ENCODE data around the gene TXNDC11.

TXNDC11 gene

GRCh38 chr16:11750056-11750455 is 7.4 kb upstream of the TXNDC11 start:
- peaks cover 38 to 45% of the 10 kb centered on the region in 2 experiments for H3K36me3 ChIP-seq (ENCODE audit: control insufficient read depth in 1 of 2, insufficient read depth in 2 of 2, low read length in 2 of 2)
- no CpG with 5 or more reads among the region's 7 CpGs for WGBS (ENCODE audit: extremely low coverage, insufficient coverage, insufficient read length)
- no peak overlapping the region for H4K12ac ChIP-seq (ENCODE audit: low read depth, low read length)
- no peaks in the 10 kb centered on the region for H3K79me2 ChIP-seq (ENCODE audit: control insufficient read depth, insufficient read depth, low read length, poor library complexity)
- no peak overlapping the region for H3K14ac ChIP-seq (ENCODE audit: low read length)
- DNase-seq = no peak
- no peak overlapping the region for H3K4me3 ChIP-seq (ENCODE audit: low read depth, low read length)
- no peak overlapping the region for H4K8ac ChIP-seq (ENCODE audit: low read depth, low read length)
- H3K9ac ChIP-seq (ENCODE audit: low read length) = no peak overlapping the region
- H3K4ac ChIP-seq (ENCODE audit: low read depth, low read length) = no peak overlapping the region
- no peaks in the 10 kb centered on the region for H3K4me1 ChIP-seq (ENCODE audit: control insufficient read depth in 1 of 2, insufficient read depth in 2 of 2, low read length in 2 of 2)
- no peak overlapping the region for H2BK12ac ChIP-seq (ENCODE audit: low read length)
- no peak overlapping the region for H2AFZ ChIP-seq (ENCODE audit: insufficient read depth, low read length, poor library complexity)
- no peak overlapping the region for H2BK5ac ChIP-seq (ENCODE audit: low read depth, low read length, poor library complexity)
- no peak overlapping the region for H3K4me2 ChIP-seq (ENCODE audit: low read length)
- no peak overlapping the region for H3K18ac ChIP-seq (ENCODE audit: low read length)
- no peak overlapping the region for H3K23ac ChIP-seq (ENCODE audit: low read length)
- no peaks in the 10 kb centered on the region for H3K9me3 ChIP-seq (ENCODE audit: insufficient read depth, low read depth, low read length)
- H3K79me1 ChIP-seq (ENCODE audit: low read length) = no peaks in the 10 kb centered on the region
- no peak overlapping the region for H2BK120ac ChIP-seq (ENCODE audit: insufficient read depth, low read length, poor library complexity)
- no peak overlapping the region for H4K91ac ChIP-seq (ENCODE audit: low read depth, low read length)
- H2AK5ac ChIP-seq (ENCODE audit: low read length) = no peak overlapping the region
- no peak overlapping the region for H3K27ac ChIP-seq (ENCODE audit: low read depth, low read length)
- H3K27me3 ChIP-seq (ENCODE audit: insufficient read depth, low read length) = no peaks in the 10 kb centered on the region

- H2BK12ac ChIP-seq (ENCODE audit: low read length) = no peak overlapping the region
Measured at GRCh38 chr16:11748404-11749254, 6.0 kb upstream of the TXNDC11 start.

GRCh38 chr16:11747949-11748403 is 5.3 kb upstream of the TXNDC11 start:
- H3K18ac ChIP-seq (ENCODE audit: low read length) = no peak overlapping the region
- H3K79me1 ChIP-seq (ENCODE audit: low read length) = no peaks in the 10 kb centered on the region
- H2AK5ac ChIP-seq (ENCODE audit: low read length) = no peak overlapping the region
- peaks cover 21 to 32% of the 10 kb centered on the region in 2 experiments for H3K36me3 ChIP-seq (ENCODE audit: control insufficient read depth in 1 of 2, insufficient read depth in 2 of 2, low read length in 2 of 2)
- H3K27ac ChIP-seq (ENCODE audit: low read depth, low read length) = no peak overlapping the region
- no peak overlapping the region for H2BK5ac ChIP-seq (ENCODE audit: low read depth, low read length, poor library complexity)
- no peak overlapping the region for H2BK12ac ChIP-seq (ENCODE audit: low read length)
- H3K4me1 ChIP-seq (ENCODE audit: control insufficient read depth in 1 of 2, insufficient read depth in 2 of 2, low read length in 2 of 2) = peaks cover 3 to 4% of the 10 kb centered on the region in 2 experiments
- H3K4ac ChIP-seq (ENCODE audit: low read depth, low read length) = no peak overlapping the region
- no peak overlapping the region for H3K4me2 ChIP-seq (ENCODE audit: low read length)
- no peaks in the 10 kb centered on the region for H3K9me3 ChIP-seq (ENCODE audit: insufficient read depth, low read depth, low read length)
- WGBS (ENCODE audit: extremely low coverage, insufficient coverage, insufficient read length) = no CpG with 5 or more reads among the region's 7 CpGs
- H2AFZ ChIP-seq (ENCODE audit: insufficient read depth, low read length, poor library complexity) = no peak overlapping the region
- no peak overlapping the region for H4K91ac ChIP-seq (ENCODE audit: low read depth, low read length)
- no peak for DNase-seq
- H3K9ac ChIP-seq (ENCODE audit: low read length) = no peak overlapping the region
- no peak overlapping the region for H4K8ac ChIP-seq (ENCODE audit: low read depth, low read length)
- no peaks in the 10 kb centered on the region for H3K27me3 ChIP-seq (ENCODE audit: insufficient read depth, low read length)
- no peaks in the 10 kb centered on the region for H3K79me2 ChIP-seq (ENCODE audit: control insufficient read depth, insufficient read depth, low read length, poor library complexity)
- no peak overlapping the region for H3K23ac ChIP-seq (ENCODE audit: low read length)
- H4K12ac ChIP-seq (ENCODE audit: low read depth, low read length) = no peak overlapping the region
- no peak overlapping the region for H3K4me3 ChIP-seq (ENCODE audit: low read depth, low read length)
- no peak overlapping the region for H3K14ac ChIP-seq (ENCODE audit: low read length)
- no peak overlapping the region for H2BK120ac ChIP-seq (ENCODE audit: insufficient read depth, low read length, poor library complexity)

More at GRCh38 chr16:11748404-11749254, 6.0 kb upstream of the TXNDC11 start:
- Histone ChIP-seq H3K9ac (ENCODE audit: low read length) (no peak overlapping the region), H3K79me2 (ENCODE audit: control insufficient read depth, insufficient read depth, low read length, poor library complexity) (no peaks in the 10 kb centered on the region), H2AK5ac (ENCODE audit: low read length) (no peak overlapping the region), H3K79me1 (ENCODE audit: low read length) (no peaks in the 10 kb centered on the region), H3K9me3 (ENCODE audit: insufficient read depth, low read depth, low read length) (no peaks in the 10 kb centered on the region), H3K18ac (ENCODE audit: low read length) (no peak overlapping the region), H3K4me2 (ENCODE audit: low read length) (no peak overlapping the region), H3K4me1 (ENCODE audit: control insufficient read depth in 1 of 2, insufficient read depth in 2 of 2, low read length in 2 of 2) (peaks cover under 1% of the 10 kb centered on the region in 2 experiments), H3K4ac (ENCODE audit: low read depth, low read length) (no peak overlapping the region), H4K12ac (ENCODE audit: low read depth, low read length) (no peak overlapping the region), H3K4me3 (ENCODE audit: low read depth, low read length) (no peak overlapping the region), H4K8ac (ENCODE audit: low read depth, low read length) (no peak overlapping the region), H4K91ac (ENCODE audit: low read depth, low read length) (no peak overlapping the region), H3K27me3 (ENCODE audit: insufficient read depth, low read length) (no peaks in the 10 kb centered on the region), H3K36me3 (ENCODE audit: control insufficient read depth in 1 of 2, insufficient read depth in 2 of 2, low read length in 2 of 2) (peaks cover 25 to 37% of the 10 kb centered on the region in 2 experiments), H3K27ac (ENCODE audit: low read depth, low read length) (no peak overlapping the region), H2AFZ (ENCODE audit: insufficient read depth, low read length, poor library complexity) (no peak overlapping the region), H2BK120ac (ENCODE audit: insufficient read depth, low read length, poor library complexity) (no peak overlapping the region), H2BK5ac (ENCODE audit: low read depth, low read length, poor library complexity) (no peak overlapping the region), H3K14ac (ENCODE audit: low read length) (no peak overlapping the region), H3K23ac (ENCODE audit: low read length) (no peak overlapping the region)
- DNase-seq = no peak
- no CpG with 5 or more reads among the region's 13 CpGs for WGBS (ENCODE audit: extremely low coverage, insufficient coverage, insufficient read length)

GRCh38 chr16:11744075-11744470 is 1.4 kb upstream of the TXNDC11 start:
- no peak overlapping the region for H3K18ac ChIP-seq (ENCODE audit: low read length)
- H3K23ac ChIP-seq (ENCODE audit: low read length) = no peak overlapping the region
- no peak overlapping the region for H2BK12ac ChIP-seq (ENCODE audit: low read length)
- H3K79me1 ChIP-seq (ENCODE audit: low read length) = peaks cover 7% of the 10 kb centered on the region
- DNase-seq = no peak
- H4K91ac ChIP-seq (ENCODE audit: low read depth, low read length) = no peak overlapping the region
- H3K4me2 ChIP-seq (ENCODE audit: low read length) = no peak overlapping the region
- H3K14ac ChIP-seq (ENCODE audit: low read length) = no peak overlapping the region
- no peak overlapping the region for H2AFZ ChIP-seq (ENCODE audit: insufficient read depth, low read length, poor library complexity)
- peaks cover 9% of the 10 kb centered on the region for H3K79me2 ChIP-seq (ENCODE audit: control insufficient read depth, insufficient read depth, low read length, poor library complexity)
- H3K4ac ChIP-seq (ENCODE audit: low read depth, low read length) = no peak overlapping the region
- no peak overlapping the region for H3K9ac ChIP-seq (ENCODE audit: low read length)
- no peaks in the 10 kb centered on the region for H3K27me3 ChIP-seq (ENCODE audit: insufficient read depth, low read length)
- peaks cover 4 to 7% of the 10 kb centered on the region in 2 experiments for H3K4me1 ChIP-seq (ENCODE audit: control insufficient read depth in 1 of 2, insufficient read depth in 2 of 2, low read length in 2 of 2)
- no peak overlapping the region for H4K12ac ChIP-seq (ENCODE audit: low read depth, low read length)
- no peak overlapping the region for H3K4me3 ChIP-seq (ENCODE audit: low read depth, low read length)
- no peak overlapping the region for H3K27ac ChIP-seq (ENCODE audit: low read depth, low read length)
- no peaks in the 10 kb centered on the region for H3K9me3 ChIP-seq (ENCODE audit: insufficient read depth, low read depth, low read length)
- H2BK5ac ChIP-seq (ENCODE audit: low read depth, low read length, poor library complexity) = no peak overlapping the region
- no peak overlapping the region for H2BK120ac ChIP-seq (ENCODE audit: insufficient read depth, low read length, poor library complexity)
- no peak overlapping the region for H2AK5ac ChIP-seq (ENCODE audit: low read length)
- WGBS (ENCODE audit: extremely low coverage, insufficient coverage, insufficient read length) = no CpG with 5 or more reads among the region's 5 CpGs
- peaks cover 4 to 8% of the 10 kb centered on the region in 2 experiments for H3K36me3 ChIP-seq (ENCODE audit: control insufficient read depth in 1 of 2, insufficient read depth in 2 of 2, low read length in 2 of 2)
- no peak overlapping the region for H4K8ac ChIP-seq (ENCODE audit: low read depth, low read length)
